PFSK-1 (cell line): ENCODE results near the gene SIVA1.

Experiments used
- FOXP2 ChIP-seq: optimal IDR thresholded peaks from 2 replicates; pipeline ENCODE3; 2011; ENCODE audit warnings: borderline replicate concordance, control low read depth, inconsistent platforms; ENCODE audit not compliant: insufficient read depth; ENCODE audit errors: extremely low read length, extremely low read depth
- POLR2AphosphoS5 ChIP-seq: IDR thresholded peaks from 2 replicates; pipeline ENCODE4 v1.6.1; 2012; ENCODE audit warnings: low read depth, mild to moderate bottlenecking, control low read depth, low read length, moderate library complexity
- REST ChIP-seq, 2 experiments: IDR thresholded peaks; 2 replicates each; pipeline versions ENCODE4 v1.6.1 to v1.8.0; 2011 to 2012; ENCODE audit warnings: low read depth in 2 of 2, low read length in 2 of 2, control low read depth in 1 of 2, inconsistent platforms in 1 of 2, mild to moderate bottlenecking in 1 of 2, moderate library complexity in 1 of 2; ENCODE audit not compliant: insufficient read depth in 1 of 2
- SIN3A ChIP-seq: IDR thresholded peaks from 2 replicates; pipeline ENCODE4 v1.6.1; 2012; ENCODE audit warnings: mild to moderate bottlenecking, low read length, moderate library complexity, borderline replicate concordance; ENCODE audit not compliant: insufficient read depth
- TAF1 ChIP-seq: IDR thresholded peaks from 2 replicates; pipeline ENCODE4 v1.6.1; 2012; ENCODE audit warnings: low read length, control low read depth, borderline replicate concordance; ENCODE audit not compliant: insufficient read depth

The SIVA1 gene

GRCh38 chr14:104710071-104710735, 42.7 kb upstream of the SIVA1 start:
- no peak for TF ChIP-seq TAF1
- TF ChIP-seq FOXP2 = no peak
- TF ChIP-seq POLR2AphosphoS5 = no peak
- no peak for TF ChIP-seq SIN3A
- no peak for TF ChIP-seq REST (IDR thresholded peaks at IDR 0.05; ENCODE audit: insufficient read depth in 1 of 2, low read depth in 2 of 2, low read length in 2 of 2)

- TF ChIP-seq FOXP2 = no peak
- no peak for TF ChIP-seq POLR2AphosphoS5
- no peak for TF ChIP-seq TAF1
- no peak for TF ChIP-seq SIN3A
- TF ChIP-seq REST (IDR thresholded peaks at IDR 0.05; ENCODE audit: insufficient read depth in 1 of 2, low read depth in 2 of 2, low read length in 2 of 2) = no peak
Observed at GRCh38 chr14:104712881-104713734, 39.8 kb upstream of the SIVA1 start.

GRCh38 chr14:104714066-104714465, 38.9 kb upstream of the SIVA1 start:
- TF ChIP-seq POLR2AphosphoS5 = no peak
- TF ChIP-seq TAF1 = no peak
- TF ChIP-seq SIN3A = no peak
- no peak for TF ChIP-seq FOXP2
- no peak for TF ChIP-seq REST (IDR thresholded peaks at IDR 0.05; ENCODE audit: insufficient read depth in 1 of 2, low read depth in 2 of 2, low read length in 2 of 2)

GRCh38 chr14:104714681-104715080, 38.3 kb upstream of the SIVA1 start:
- no peak for TF ChIP-seq SIN3A
- TF ChIP-seq FOXP2 = no peak

- TF ChIP-seq SIN3A (no peak), FOXP2 (no peak), REST (IDR thresholded peaks at IDR 0.05; ENCODE audit: insufficient read depth in 1 of 2, low read depth in 2 of 2, low read length in 2 of 2) (no peak), POLR2AphosphoS5 (no peak), TAF1 (no peak)
Observed at GRCh38 chr14:104715416-104715815, 37.5 kb upstream of the SIVA1 start.
